Measurements from ENCODE around the gene ZFR.

DNA sequence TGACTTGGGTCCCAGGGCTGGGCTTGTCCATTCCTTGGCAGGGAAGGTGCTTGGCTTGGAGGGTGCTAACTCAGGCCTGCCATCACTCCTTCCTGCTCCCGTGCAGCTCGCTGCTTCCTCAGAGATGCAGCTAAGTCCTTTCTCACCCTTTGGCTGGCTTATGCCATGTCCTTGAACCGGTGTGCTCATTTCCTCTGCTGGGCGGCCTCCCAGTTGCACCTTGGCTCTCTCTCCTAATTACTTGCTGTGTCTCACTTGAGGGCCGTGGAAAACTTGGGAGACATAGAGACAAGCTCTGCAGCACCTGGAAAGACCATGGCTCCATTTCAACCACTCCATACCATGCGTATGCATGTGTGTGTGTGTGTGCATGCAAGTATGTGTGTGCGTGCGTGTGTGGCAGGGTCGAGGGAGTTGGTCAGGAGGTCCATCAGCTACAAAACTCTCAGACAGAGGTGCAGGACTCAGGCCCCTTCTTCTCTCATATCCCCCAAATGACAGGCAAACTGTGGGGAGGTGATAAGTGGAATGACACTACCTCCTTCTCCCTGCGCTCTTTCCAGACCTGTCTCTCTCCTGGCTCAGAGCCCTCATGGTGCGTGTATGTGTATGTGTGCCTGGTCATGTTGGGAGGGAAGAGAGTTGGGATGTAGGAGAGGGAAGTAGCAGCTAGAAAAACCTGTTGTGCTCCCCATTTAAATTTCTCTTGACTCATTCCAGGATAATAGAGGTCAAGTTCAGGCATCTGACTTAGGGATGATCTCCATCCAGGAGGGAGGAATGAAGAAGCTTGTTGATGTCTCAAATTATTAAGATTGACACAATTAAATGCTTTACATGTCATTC lies 114.2 kb downstream of the ZFR start:
- no peak for TF ChIP-seq POLR2A (IDR thresholded peaks at IDR 0.05)
- TF ChIP-seq, protein P1, sequence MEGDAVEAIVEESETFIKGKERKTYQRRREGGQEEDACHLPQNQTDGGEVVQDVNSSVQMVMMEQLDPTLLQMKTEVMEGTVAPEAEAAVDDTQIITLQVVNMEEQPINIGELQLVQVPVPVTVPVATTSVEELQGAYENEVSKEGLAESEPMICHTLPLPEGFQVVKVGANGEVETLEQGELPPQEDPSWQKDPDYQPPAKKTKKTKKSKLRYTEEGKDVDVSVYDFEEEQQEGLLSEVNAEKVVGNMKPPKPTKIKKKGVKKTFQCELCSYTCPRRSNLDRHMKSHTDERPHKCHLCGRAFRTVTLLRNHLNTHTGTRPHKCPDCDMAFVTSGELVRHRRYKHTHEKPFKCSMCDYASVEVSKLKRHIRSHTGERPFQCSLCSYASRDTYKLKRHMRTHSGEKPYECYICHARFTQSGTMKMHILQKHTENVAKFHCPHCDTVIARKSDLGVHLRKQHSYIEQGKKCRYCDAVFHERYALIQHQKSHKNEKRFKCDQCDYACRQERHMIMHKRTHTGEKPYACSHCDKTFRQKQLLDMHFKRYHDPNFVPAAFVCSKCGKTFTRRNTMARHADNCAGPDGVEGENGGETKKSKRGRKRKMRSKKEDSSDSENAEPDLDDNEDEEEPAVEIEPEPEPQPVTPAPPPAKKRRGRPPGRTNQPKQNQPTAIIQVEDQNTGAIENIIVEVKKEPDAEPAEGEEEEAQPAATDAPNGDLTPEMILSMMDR (IDR thresholded peaks at IDR 0.05) = no peak

Data from lower leg skin (tissue), 3 donors.